ENCODE results near the gene NYNRIN. TPM values are rescaled to one million over a fixed set of nuclear protein-coding genes. Genes with fewer than 3 reads are reported as not detected.

NYNRIN gene
- total RNA-seq, 1 experiment from 2014 or later, result 0.31 TPM

GRCh38 chr14:24437736-24438067 is 38.9 kb downstream of the NYNRIN start:
- ChIA-PET POLR2A (interaction anchor here (0.5 kb wide), 1 partner anchor 920 kb away, joined by 3 read pairs; no protein-coding TSS in a partner anchor), CTCF (interaction anchor here (0.8 to 1.1 kb wide), 2 partner anchors 35 to 106 kb away, joined by 3 read pairs; no protein-coding TSS in a partner anchor)
- TF ChIP-seq SIN3A (IDR thresholded peaks at IDR 0.05; ENCODE audit: borderline replicate concordance, insufficient read depth, low read depth, low read length) (no peak), TCF7L2 (IDR thresholded peaks at IDR 0.05; ENCODE audit: low read depth, low read length) (no peak), REST (IDR thresholded peaks at IDR 0.05; ENCODE audit: insufficient read depth in 1 of 2, low read depth in 2 of 2, low read length in 1 of 2) (no peak)
- TF ChIP-seq, protein P1, sequence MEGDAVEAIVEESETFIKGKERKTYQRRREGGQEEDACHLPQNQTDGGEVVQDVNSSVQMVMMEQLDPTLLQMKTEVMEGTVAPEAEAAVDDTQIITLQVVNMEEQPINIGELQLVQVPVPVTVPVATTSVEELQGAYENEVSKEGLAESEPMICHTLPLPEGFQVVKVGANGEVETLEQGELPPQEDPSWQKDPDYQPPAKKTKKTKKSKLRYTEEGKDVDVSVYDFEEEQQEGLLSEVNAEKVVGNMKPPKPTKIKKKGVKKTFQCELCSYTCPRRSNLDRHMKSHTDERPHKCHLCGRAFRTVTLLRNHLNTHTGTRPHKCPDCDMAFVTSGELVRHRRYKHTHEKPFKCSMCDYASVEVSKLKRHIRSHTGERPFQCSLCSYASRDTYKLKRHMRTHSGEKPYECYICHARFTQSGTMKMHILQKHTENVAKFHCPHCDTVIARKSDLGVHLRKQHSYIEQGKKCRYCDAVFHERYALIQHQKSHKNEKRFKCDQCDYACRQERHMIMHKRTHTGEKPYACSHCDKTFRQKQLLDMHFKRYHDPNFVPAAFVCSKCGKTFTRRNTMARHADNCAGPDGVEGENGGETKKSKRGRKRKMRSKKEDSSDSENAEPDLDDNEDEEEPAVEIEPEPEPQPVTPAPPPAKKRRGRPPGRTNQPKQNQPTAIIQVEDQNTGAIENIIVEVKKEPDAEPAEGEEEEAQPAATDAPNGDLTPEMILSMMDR (IDR thresholded peaks at IDR 0.05), result no peak
- Histone ChIP-seq H3K4me1 (ENCODE audit: control insufficient read depth, insufficient read depth, low read length) (peaks cover 16% of the 10 kb centered on the region), H3K4me3 (ENCODE audit: low read depth in 2 of 2, low read length in 2 of 2) (no peak overlapping the region), H3K27me3 (ENCODE audit: control insufficient read depth, insufficient read depth, low read length) (no peaks in the 10 kb centered on the region), H3K9me3 (ENCODE audit: control insufficient read depth, insufficient read depth, low read depth, low read length) (no peaks in the 10 kb centered on the region), H3K36me3 (ENCODE audit: control insufficient read depth, insufficient read depth, low read length) (peaks cover 2% of the 10 kb centered on the region), H3K27ac (ENCODE audit: low read length) (no peak overlapping the region)
- intact Hi-C loops (cut with micrococcal nuclease; ENCODE audit: unreplicated experiment), result no loop called here
- ATAC-seq (no peak), DNase-seq (ENCODE audit: low read depth, low spot score) (no peak)
- no TSS peak for BruUV-seq (replicated peaks)
- in situ Hi-C loops (cut with HindIII; ENCODE audit: low pct_unique_long_range_greater_than_20kb, low sequenced_read_pairs), result loop anchor here (10.0 kb wide), 1 partner anchor 103 kb away; the partner anchor contains the start of genes ADCY4 and RIPK3

DNA sequence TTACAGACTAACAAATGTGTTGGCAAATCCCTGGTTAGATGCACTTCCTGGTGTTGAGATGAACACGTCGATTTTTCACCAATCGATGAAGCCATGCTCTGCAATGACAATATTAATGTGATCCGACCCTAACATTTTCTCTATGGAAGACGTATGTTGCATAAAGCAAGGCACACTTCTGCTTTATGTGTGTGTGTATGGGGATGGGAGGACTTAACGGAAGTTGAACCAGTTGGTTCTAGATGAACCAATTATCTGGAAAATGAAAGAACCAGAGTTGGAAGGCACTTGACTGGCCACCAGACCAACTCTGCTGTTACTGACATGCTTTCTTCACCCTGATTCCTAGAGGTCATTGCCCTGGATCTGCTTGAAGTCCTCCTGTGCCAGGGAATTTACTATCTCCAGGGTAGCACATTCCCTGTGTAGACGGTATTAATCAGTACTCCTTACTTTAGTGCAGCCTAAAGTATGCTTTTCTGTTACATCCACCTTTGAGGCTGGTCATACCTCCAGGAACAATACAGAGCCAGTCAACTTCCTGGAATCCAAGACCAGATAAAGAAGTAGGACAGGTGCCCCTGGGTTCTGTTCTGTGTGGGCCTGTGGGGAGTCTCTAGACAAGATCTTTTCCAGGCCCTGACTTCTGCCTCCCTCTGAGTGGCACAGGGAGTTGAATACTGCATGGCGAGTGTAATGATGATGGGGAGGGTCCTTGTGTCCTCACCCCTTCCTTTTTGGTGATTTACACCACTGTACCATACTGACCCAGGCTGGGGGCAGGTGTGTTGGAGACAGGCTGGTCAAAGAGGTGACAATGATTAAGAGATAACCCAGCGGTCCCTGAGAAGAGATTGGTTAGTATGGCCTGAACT is 39.7 kb downstream of the NYNRIN start:
- in situ Hi-C loops (cut with HindIII; ENCODE audit: low pct_unique_long_range_greater_than_20kb, low sequenced_read_pairs), result loop anchor here (10.0 kb wide), 1 partner anchor 104 kb away; the partner anchor contains the start of genes ADCY4 and RIPK3
- intact Hi-C loops (cut with micrococcal nuclease; ENCODE audit: unreplicated experiment), result no loop called here
- ChIA-PET CTCF (interaction anchor here (0.7 kb wide), 1 partner anchor 60 kb away, joined by 4 read pairs; no protein-coding TSS in a partner anchor), POLR2A (interaction anchor here (0.7 kb wide), 1 partner anchor 87 kb away, joined by 3 read pairs; no protein-coding TSS in a partner anchor)
- Histone ChIP-seq H3K4me1 (ENCODE audit: control insufficient read depth, insufficient read depth, low read length) (peaks cover 16% of the 10 kb centered on the region), H3K36me3 (ENCODE audit: control insufficient read depth, insufficient read depth, low read length) (peaks cover 7% of the 10 kb centered on the region; the same call in 1 of the 2 replicates), H3K4me3 (ENCODE audit: low read depth in 2 of 2, low read length in 2 of 2) (no peak overlapping the region), H3K9me3 (ENCODE audit: control insufficient read depth, insufficient read depth, low read depth, low read length) (no peaks in the 10 kb centered on the region), H3K27me3 (ENCODE audit: control insufficient read depth, insufficient read depth, low read length) (no peaks in the 10 kb centered on the region), H3K27ac (ENCODE audit: low read length) (no peak overlapping the region)
- no peak for DNase-seq (ENCODE audit: low read depth, low spot score)
- TF ChIP-seq REST (IDR thresholded peaks at IDR 0.05; ENCODE audit: insufficient read depth in 1 of 2, low read depth in 2 of 2, low read length in 1 of 2), result no peak
- TF ChIP-seq TCF7L2 (IDR thresholded peaks at IDR 0.05; ENCODE audit: low read depth, low read length), result no peak
- TF ChIP-seq POLR2AphosphoS5 (IDR thresholded peaks at IDR 0.05; ENCODE audit: low read depth, low read length), result no peak; the same call in 1 of the 2 replicates
- TF ChIP-seq, protein P1 (IDR thresholded peaks at IDR 0.05), result no peak
- no peak for TF ChIP-seq SIN3A (IDR thresholded peaks at IDR 0.05; ENCODE audit: borderline replicate concordance, insufficient read depth, low read depth, low read length)
- no peak for ATAC-seq
- BruUV-seq (replicated peaks), result no TSS peak
